HG02610 (cell line): ENCODE data around the gene RGS17.

Experiments
- ATAC-seq: cut with Tn5 transposase; IDR thresholded peaks from one replicate; pipeline ENCODE4 v1.9.1; 2021; ENCODE audit warnings: mild to moderate bottlenecking, moderate library complexity; ENCODE audit not compliant: unreplicated experiment

The RGS17 gene

DNA sequence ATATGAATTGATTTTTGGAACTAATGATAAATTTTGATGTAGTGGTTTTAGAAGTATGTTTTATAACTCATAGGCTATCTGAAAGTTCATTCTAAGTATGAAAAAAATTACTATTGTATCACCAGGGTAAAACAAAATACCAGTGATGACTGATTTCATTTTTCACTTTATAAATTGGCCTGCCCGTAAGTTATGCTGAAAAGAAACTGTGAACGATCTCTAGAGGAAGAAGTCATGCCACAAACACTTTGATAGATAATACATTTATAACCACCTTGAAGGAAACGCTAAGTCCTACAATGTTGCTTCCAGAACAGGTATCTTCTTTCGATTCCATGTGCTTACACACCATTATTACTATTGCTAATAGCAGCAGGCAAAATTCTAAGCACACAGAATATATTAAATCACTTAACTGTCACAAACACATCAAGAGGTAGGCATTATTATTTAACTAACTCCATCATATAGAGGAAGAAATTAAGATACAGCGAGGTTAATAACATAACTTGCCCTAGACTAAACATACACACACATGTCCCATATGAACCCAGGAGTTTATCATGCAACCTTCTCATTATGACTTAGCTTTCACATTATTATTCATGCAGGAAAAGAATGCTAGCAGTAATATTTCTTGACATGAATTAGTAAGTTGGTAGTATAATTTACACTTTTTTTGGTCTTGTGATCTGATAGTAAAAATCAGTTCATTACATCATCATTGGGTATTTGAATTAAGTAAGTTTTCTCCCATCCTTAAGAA, 44.7 kb downstream of the RGS17 start:
- no peak for ATAC-seq

DNA sequence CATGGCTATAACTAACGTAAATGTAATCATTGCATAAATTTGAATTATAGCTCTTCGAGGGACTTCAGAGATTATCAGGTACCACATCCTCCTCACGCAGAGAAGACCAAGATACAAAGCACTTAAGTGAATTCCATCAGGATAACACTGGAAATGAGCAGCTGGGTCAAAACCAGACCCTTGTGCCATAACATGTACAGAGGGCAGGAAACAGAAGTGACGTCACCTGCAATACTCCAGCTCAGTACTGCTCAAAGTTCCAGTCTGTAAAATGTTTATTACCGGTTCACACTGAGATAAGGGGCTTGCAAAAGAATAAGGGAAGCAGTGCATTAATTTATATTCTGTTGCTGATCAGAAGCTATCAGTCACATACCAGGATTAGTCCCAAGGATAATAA, 45.8 kb downstream of the RGS17 start:
- no peak for ATAC-seq

DNA sequence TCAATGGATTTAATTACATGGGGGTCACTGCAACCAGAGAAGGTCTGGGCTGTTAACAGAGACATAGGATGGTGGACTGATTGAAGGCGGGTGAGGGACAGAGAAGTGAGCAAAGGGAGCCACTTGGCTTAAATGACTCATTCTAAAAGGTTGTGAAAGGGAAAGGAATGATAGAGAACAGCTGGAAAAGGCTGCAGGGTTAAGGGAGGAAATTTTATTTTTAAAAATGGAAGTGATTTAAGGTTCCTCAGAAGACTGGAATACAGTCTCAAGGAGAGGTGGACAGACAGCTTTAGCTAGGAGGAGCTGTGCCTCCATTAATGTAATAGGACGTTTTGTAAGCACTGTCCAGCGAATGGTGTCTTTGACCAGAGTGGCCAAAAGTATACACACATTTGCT, 46.7 kb downstream of the RGS17 start:
- no peak for ATAC-seq

DNA sequence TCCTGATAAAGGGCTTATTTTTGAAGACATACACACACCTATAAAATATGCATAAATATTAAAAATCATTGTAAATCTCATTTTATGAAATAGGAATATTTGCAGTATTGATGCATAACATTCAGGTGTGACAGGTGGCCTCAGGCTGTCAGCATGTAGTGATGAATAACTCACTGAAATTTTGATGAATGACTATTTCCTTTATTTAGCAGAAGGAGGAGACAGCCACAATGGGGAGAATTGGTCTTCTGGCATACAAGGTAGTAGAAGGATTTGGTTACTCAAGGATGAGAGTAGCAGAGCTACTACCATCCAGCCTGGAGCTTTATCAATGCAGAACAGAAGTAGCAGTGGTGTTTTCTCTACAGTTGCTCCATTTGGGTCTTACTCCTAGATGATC, 47.2 kb downstream of the RGS17 start:
- ATAC-seq, result no peak

DNA sequence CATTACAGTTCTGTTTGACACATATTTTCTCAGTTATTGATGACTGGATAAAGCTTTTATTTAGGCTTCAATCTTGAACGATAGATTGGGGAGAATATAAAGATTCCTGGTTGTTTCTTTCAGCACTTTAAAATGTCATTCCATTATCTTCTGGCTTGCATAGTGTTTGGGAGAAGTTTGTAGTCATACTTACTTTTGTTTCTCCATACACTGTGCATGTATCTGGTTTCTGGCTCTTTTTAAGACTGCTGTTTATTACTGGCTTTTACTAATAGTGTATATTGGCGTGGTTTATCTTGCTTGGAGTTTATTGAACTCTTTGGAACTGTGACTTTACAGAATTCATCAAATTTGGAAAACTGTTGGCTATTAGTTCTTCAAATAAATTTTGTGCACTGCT, 49.2 kb downstream of the RGS17 start:
- no peak for ATAC-seq

DNA sequence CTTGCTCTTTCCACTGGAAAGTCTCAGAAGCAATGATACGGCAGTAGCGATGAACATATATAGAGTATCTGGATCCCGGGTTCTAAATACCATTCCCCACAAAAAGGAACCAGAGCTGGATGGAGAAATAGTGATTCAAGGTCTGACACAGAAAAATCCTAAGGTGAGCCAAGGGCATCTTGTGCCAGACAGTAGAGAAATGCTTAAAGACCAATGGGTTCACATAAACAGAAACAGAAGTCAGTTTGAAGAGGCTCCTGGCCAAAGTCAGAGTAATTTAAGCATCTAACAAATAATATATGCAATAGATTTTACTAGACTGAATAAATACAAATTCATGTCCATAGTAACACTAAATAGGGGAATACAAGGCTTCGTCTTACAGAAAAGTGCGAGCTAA, 54.7 kb downstream of the RGS17 start:
- ATAC-seq, result no peak

DNA sequence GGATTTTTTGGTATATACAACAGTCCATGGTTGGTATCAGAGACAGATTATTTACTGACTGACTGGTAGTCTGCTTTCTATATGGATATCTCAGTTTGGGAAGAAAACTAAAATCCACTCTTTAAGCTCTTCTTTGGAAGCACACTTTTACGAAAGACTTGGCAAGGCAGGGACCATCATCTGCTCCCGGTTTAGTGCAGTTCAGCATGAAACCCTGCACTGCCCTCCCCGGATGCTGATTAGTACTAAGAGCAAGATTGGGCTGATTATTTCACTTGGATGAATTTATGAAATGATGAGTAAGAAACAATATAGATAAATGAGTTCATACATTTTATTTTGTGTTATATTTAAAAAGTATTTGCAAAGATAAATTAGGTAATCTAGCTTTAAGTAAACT, 56.3 kb downstream of the RGS17 start:
- no peak for ATAC-seq

GRCh38 chr6:153073841-153074240, 57.2 kb downstream of the RGS17 start:
- no peak for ATAC-seq

DNA sequence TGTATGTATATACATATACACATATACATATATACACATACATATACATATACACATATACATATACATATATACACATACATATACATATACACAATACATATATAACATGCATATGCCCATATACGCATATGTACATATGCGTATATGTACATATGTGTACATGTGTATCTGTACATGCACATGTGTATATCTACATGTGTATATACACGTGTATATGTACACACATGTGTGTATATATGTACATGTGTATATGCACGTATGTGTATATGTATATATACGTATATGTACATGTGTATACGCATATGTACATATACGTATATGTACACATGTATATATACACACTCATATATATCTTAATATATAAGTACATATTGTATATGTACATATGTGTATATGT, 60.3 kb downstream of the RGS17 start:
- ATAC-seq, result no peak

GRCh38 chr6:153069897-153070296, 61.2 kb downstream of the RGS17 start:
- ATAC-seq, result no peak

DNA sequence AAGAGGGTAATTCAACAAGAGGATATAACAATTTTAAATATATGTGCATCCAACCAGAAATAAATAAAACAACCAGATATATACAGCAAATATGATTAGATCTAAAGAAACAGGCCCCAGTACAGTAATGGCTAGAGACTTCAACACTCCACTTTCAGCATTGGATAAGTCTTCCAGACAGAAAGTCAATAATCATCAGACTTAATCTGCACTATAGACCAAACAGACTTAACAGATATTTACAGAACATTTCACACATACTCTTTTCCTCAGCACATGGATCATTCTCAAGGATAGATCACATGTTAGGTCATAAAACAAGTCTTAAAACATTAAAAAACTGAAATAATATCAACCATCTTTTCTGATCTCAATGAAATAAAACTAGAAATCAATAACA, 65.9 kb downstream of the RGS17 start:
- no peak for ATAC-seq

DNA sequence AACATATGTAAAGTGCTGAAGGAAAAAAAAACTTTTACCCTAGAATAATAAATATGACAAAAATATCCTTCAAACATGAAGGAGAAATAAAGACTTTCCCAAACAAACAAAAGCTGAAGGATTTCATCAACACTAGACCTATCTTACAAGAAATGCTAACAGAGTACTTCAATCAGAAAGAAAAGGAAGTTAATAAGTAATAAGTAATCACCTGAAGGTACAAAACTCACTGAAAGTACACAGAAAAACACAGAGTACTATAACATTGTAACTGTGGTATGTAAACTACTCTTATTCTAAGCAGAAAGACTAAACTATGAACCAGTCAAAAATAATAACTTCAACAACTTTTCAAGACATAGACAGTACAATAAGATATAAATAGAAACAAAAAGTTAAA, 67.1 kb downstream of the RGS17 start:
- no peak for ATAC-seq

- no peak for ATAC-seq
These were observed 68.6 kb downstream of the RGS17 start for GRCh38 chr6:153062516-153062915.

DNA sequence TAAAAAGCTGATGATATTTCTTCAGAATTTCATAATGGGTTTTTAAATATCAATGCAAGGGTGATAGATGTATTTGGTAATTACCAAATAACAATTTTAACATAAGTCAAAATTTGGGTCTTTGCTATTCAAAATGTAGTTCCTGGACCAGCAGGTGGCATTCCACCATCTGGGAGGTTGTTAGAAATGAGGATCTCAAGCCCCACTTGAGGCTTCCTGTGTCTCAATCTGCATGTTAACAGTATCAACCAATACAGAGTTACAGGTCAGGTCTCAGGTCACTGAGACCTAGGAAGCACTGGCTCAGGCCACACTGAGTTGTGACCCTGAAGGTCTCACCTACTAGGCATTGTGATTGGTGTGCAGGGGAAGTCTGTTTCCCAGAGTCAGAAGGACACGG, 71.3 kb downstream of the RGS17 start:
- no peak for ATAC-seq

- ATAC-seq, result no peak
These were observed 71.8 kb downstream of the RGS17 start for GRCh38 chr6:153059311-153059710.

GRCh38 chr6:153058909-153059308, 72.2 kb downstream of the RGS17 start:
- ATAC-seq, result no peak

GRCh38 chr6:153058291-153058690, 72.8 kb downstream of the RGS17 start:
- no peak for ATAC-seq

DNA sequence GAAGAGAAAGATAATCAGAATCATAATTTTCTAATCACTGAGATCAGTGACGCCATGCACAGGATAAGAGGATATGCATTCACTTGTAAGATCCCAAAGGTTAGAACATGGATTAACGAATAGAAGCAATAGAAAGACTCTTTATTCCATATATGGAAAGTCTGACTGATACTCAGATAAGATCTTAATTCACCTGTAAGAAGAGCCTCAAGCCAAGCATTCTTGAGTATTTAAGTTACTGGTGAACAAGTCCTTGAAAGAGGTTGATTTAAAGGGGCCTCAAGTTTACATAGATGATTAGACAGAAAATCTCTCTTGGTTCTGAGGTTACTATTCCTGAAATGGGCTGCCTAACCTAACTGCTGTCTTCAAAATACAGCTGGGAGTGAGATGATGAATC, 74.8 kb downstream of the RGS17 start:
- no peak for ATAC-seq

GRCh38 chr6:153051801-153052200, 79.3 kb downstream of the RGS17 start:
- no peak for ATAC-seq

DNA sequence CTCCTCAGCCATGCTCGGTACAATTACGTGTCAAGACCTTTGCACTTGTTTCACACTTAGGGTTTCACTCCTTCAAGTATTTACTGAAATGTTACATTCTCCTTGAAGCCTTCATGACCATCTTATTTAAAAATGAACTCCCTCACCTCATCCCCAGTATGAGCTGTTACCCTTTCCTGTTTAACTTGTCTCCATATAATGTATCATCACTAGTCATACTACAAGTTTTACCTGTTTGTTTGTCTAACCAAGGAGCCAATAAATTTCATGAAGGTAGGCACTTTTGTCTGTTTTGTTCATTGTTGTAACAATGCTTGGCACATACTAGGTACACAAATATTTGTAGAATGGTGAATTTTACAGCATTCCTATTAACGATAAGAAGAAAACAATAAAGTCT, 82.5 kb downstream of the RGS17 start:
- ATAC-seq, result no peak

GRCh38 chr6:153047386-153047785, 83.7 kb downstream of the RGS17 start:
- ATAC-seq, result no peak

DNA sequence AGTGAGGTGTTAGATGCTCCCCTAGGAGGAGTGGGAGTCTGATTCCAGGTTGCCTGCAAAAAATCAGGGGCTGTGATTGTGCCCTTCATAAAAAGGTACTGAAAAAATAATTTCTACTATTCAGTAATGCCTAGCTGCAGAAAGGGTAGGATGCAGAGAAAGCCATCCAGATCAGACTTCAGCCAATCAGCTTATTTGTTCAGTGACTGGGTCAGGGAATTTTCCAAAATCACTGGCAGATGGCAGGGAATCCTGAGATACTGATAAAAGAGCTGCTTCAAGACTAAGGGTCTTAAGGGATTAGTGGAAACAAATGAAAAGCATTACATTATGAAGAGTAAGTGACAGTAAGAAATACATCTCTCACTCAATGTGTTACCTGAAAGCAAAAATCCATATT, 85.8 kb downstream of the RGS17 start:
- no peak for ATAC-seq

- ATAC-seq, result no peak
These were observed 86.8 kb downstream of the RGS17 start for GRCh38 chr6:153044295-153044694.
